ENCODE data around the gene TTC9. TPM values are rescaled to one million over a fixed set of nuclear protein-coding genes. Genes with fewer than 3 reads are reported as not detected.
"Not testable (repeated sequence)": the region's sequence is repeated elsewhere in the genome, so short reads cannot be mapped to it uniquely, and the experiment has no call there.

The TTC9 gene
- total RNA-seq, 4 donors from 2014 or later, result 6.3 to 10.2 (median 8.7) TPM

DNA sequence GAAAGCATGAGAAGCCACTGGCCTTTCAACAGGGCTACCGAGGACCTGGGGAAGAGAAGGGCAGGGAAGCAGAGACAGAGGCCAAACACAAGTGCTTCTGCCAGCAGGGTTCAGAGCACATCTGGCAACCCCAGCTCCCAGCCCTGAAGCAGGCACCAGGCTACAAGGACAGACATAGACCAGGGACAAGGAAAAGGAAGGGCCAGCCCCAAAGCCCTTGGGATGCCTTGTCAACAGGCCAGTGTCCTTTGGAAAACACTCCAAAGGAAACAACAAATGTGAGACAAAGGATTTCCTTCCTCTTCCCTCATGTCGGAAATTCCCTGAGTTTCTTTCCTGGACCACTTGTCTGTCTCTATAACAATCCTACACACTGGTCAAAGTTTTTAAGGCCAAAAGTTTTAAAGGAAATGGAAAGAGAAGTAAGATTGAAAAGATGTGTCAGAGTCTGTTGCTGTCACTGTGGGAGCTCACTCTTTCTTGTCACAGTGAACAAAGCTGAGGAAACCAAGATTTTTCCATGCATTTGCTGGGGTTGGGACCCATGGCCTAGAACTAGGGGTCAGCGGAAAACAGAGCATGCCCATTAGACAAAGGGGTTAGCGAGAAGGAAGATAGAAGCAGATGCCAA is 59.4 kb downstream of the TTC9 start:
- DNase-seq (ENCODE audit: low spot score in 2 of 2), result no peak
- WGBS, 2 donors, result 75 to 79% methylated on average over 4 of the region's 4 CpGs
- H3K4me3 ChIP-seq (ENCODE audit: low read depth, poor library complexity, severe bottlenecking), result no peak overlapping the region
- TF ChIP-seq, protein P1, sequence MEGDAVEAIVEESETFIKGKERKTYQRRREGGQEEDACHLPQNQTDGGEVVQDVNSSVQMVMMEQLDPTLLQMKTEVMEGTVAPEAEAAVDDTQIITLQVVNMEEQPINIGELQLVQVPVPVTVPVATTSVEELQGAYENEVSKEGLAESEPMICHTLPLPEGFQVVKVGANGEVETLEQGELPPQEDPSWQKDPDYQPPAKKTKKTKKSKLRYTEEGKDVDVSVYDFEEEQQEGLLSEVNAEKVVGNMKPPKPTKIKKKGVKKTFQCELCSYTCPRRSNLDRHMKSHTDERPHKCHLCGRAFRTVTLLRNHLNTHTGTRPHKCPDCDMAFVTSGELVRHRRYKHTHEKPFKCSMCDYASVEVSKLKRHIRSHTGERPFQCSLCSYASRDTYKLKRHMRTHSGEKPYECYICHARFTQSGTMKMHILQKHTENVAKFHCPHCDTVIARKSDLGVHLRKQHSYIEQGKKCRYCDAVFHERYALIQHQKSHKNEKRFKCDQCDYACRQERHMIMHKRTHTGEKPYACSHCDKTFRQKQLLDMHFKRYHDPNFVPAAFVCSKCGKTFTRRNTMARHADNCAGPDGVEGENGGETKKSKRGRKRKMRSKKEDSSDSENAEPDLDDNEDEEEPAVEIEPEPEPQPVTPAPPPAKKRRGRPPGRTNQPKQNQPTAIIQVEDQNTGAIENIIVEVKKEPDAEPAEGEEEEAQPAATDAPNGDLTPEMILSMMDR (IDR thresholded peaks at IDR 0.05), result no peak
- no peak for TF ChIP-seq POLR2A (IDR thresholded peaks at IDR 0.05)
- intact Hi-C loops (cut with DNase I; ENCODE audit: low total_unique reads), result no loop called here

GRCh38 chr14:70701610-70702009 is 59.9 kb downstream of the TTC9 start:
- DNase-seq (ENCODE audit: low spot score in 2 of 2), result no peak
- no peak overlapping the region for H3K4me3 ChIP-seq (ENCODE audit: low read depth, poor library complexity, severe bottlenecking)
- TF ChIP-seq POLR2A (IDR thresholded peaks at IDR 0.05), result no peak
- TF ChIP-seq, protein P1 (IDR thresholded peaks at IDR 0.05), result no peak
- intact Hi-C loops (cut with DNase I; ENCODE audit: low total_unique reads), result no loop called here

DNA sequence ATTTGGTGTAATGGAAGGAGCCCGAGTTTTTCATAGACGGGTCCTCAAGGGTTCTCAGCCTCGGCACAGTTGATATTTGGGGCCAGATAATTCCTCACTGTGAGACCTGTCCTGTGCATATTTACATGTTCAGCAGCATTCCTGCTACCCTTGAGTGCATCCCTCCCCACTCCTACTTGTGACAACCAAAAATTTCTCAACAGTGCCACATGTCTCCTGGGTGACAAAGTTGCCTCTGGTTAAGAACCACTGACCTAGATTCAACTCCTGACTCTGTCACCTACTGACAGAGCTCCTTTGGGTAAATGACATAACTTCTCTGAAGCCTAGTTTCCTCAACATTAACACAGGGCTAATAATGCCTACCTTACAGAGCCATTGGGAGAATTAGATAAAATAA is 60.4 kb downstream of the TTC9 start:
- no peak overlapping the region for H3K4me3 ChIP-seq (ENCODE audit: low read depth, poor library complexity, severe bottlenecking)
- no peak for DNase-seq (ENCODE audit: low spot score in 2 of 2)
- no peak for TF ChIP-seq POLR2A (IDR thresholded peaks at IDR 0.05)
- intact Hi-C loops (cut with DNase I; ENCODE audit: low total_unique reads), result no loop called here
- WGBS, 2 donors, result 75 to 83% methylated on average over 3 of the region's 3 CpGs

- peak in 1 of 2 donors; percentile 66 for DNase-seq (ENCODE audit: low spot score in 2 of 2)
- H3K4me3 ChIP-seq (ENCODE audit: low read depth, poor library complexity, severe bottlenecking); intact Hi-C loops (cut with DNase I; ENCODE audit: low total_unique reads): not testable (repeated sequence)
- 71 to 84% methylated on average over 1 of the region's 1 CpG for WGBS, 2 donors
Observed at GRCh38 chr14:70703621-70704168, 62.0 kb downstream of the TTC9 start.

DNA sequence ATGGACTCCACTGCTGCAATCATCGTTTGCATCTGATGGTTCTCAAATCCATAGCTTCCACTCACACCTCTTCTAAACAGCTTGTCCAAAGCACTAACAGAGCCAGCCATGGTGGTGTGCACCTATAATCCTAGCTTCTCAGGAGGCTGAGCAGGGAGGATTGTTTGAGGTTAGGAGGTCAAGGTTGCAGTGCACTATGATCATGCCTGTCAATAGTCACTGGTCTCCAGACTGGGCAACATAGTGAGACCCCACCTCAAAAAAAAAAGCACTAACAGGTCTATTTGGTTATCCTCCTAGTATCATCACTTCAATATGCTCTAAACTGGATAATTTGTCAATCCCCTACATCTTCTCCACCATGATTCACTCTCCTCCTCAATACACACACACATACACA is 63.2 kb downstream of the TTC9 start:
- TF ChIP-seq, protein P1 (IDR thresholded peaks at IDR 0.05), result no peak
- no peak for TF ChIP-seq POLR2A (IDR thresholded peaks at IDR 0.05)
- 85 to 87% methylated on average over 1 of the region's 1 CpG for WGBS, 2 donors
- intact Hi-C loops (cut with DNase I; ENCODE audit: low total_unique reads), result no loop called here
- DNase-seq (ENCODE audit: low spot score in 2 of 2), result no peak
- H3K4me3 ChIP-seq (ENCODE audit: low read depth, poor library complexity, severe bottlenecking), result no peak overlapping the region

GRCh38 chr14:70706177-70706576 is 64.5 kb downstream of the TTC9 start:
- intact Hi-C loops (cut with DNase I; ENCODE audit: low total_unique reads), result no loop called here
- TF ChIP-seq, protein P1 (IDR thresholded peaks at IDR 0.05), result peak in 1 of 3 donors; percentile 44
- TF ChIP-seq POLR2A (IDR thresholded peaks at IDR 0.05), result no peak
- DNase-seq (ENCODE audit: low spot score in 2 of 2), result no peak
- no peak overlapping the region for H3K4me3 ChIP-seq (ENCODE audit: low read depth, poor library complexity, severe bottlenecking)

Measured in lower leg skin (tissue), 4 donors.